GM23338 (cell line): Measurements from ENCODE around the gene WSB2. TPM values are rescaled to one million over a fixed set of nuclear protein-coding genes. Genes with fewer than 3 reads are reported as not detected.

ENCODE experiments used
- ATAC-seq: fragments of 200-7000 bp; cut with Tn5 transposase; 3 replicates; pipeline ENCODE4 v1.9.1; 2020
- DNase-seq: peaks from one replicate; pipeline ENCODE4 v3.0.0-alpha.2; 2015; ENCODE audit warnings: low spot score
- H2AFZ ChIP-seq: fragments of 200-600 bp; sonication (generic); 2 replicates; pipeline ENCODE4 v1.8.0; 2016; ENCODE audit warnings: antibody characterized with exemption, mild to moderate bottlenecking, moderate library complexity
- H3F3A ChIP-seq: fragments of 200-600 bp; sonication (generic); replicated peaks from 2 replicates; pipeline ENCODE4 v1.8.0; 2017; ENCODE audit warnings: antibody characterized with exemption, mixed run types, low read depth
- H3K27ac ChIP-seq: fragments of 200-600 bp; sonication (generic); 2 replicates; pipeline ENCODE4 v1.6.1; 2016; ENCODE audit warnings: low read depth
- H3K27me3 ChIP-seq: fragments of 200-600 bp; sonication (generic); 2 replicates; pipeline ENCODE4 v1.8.0; 2016; ENCODE audit warnings: mild to moderate bottlenecking, mixed run types, moderate library complexity; ENCODE audit not compliant: insufficient read depth
- H3K36me3 ChIP-seq: fragments of 200-600 bp; sonication (generic); 2 replicates; pipeline ENCODE4 v1.8.0; 2016; ENCODE audit warnings: mild to moderate bottlenecking; ENCODE audit not compliant: insufficient read depth
- H3K4me1 ChIP-seq: fragments of 200-600 bp; sonication (generic); 2 replicates; pipeline ENCODE4 v1.8.0; 2016; ENCODE audit warnings: mild to moderate bottlenecking, moderate library complexity; ENCODE audit not compliant: insufficient read depth
- H3K4me2 ChIP-seq: fragments of 200-600 bp; sonication (generic); 2 replicates; pipeline ENCODE4 v1.7.1; 2017; ENCODE audit warnings: mixed run types
- H3K4me3 ChIP-seq: fragments of 200-600 bp; sonication (generic); 2 replicates; pipeline ENCODE4 v1.6.1; 2016; ENCODE audit warnings: mixed run types
- H3K79me2 ChIP-seq: fragments of 200-600 bp; sonication (generic); replicated peaks from 2 replicates; pipeline ENCODE4 v1.8.0; 2017; ENCODE audit warnings: mild to moderate bottlenecking; ENCODE audit not compliant: insufficient read depth
- H3K9me2 ChIP-seq: fragments of 200-600 bp; sonication (generic); 2 replicates; pipeline ENCODE4 v1.8.0; 2017; ENCODE audit not compliant: insufficient read depth
- H4K20me1 ChIP-seq: fragments of 200-600 bp; sonication (generic); replicated peaks from 2 replicates; pipeline ENCODE4 v1.8.0; 2017; ENCODE audit warnings: mild to moderate bottlenecking; ENCODE audit not compliant: insufficient read depth
- H3K27ac Mint-ChIP-seq: 2 replicates; pipeline ENCODE4 v1.8.0; 2020; ENCODE audit warnings: inconsistent platforms, mild to moderate bottlenecking, moderate library complexity, mixed read lengths
- H3K27me3 Mint-ChIP-seq: 3 replicates; pipeline ENCODE4 v1.8.0; 2022; ENCODE audit warnings: low read depth, mild to moderate bottlenecking, moderate library complexity, mixed read lengths, inconsistent platforms; ENCODE audit not compliant: insufficient read depth, poor library complexity
- H3K36me3 Mint-ChIP-seq: 3 replicates; pipeline ENCODE4 v1.8.0; 2021; ENCODE audit warnings: low read depth, mild to moderate bottlenecking, inconsistent platforms, moderate library complexity, mixed read lengths
- H3K4me1 Mint-ChIP-seq: 3 replicates; pipeline ENCODE4 v1.8.0; 2020; ENCODE audit warnings: mild to moderate bottlenecking, inconsistent platforms, mixed read lengths
- H3K4me3 Mint-ChIP-seq: 3 replicates; pipeline ENCODE4 v1.8.0; 2021; ENCODE audit warnings: moderate library complexity, mild to moderate bottlenecking, inconsistent platforms, mixed read lengths
- H3K9me3 Mint-ChIP-seq: 3 replicates; pipeline ENCODE4 v1.8.0; 2020; ENCODE audit warnings: moderate library complexity, mild to moderate bottlenecking, inconsistent platforms, mixed read lengths
- CREB1 ChIP-seq: fragments of 250-450 bp; sonication (Bioruptor Pico); IDR thresholded peaks from 2 replicates; pipeline ENCODE4 v1.5.0; 2020; ENCODE audit warnings: low read depth, mild to moderate bottlenecking, moderate library complexity
- EZH2 ChIP-seq: fragments of 200-600 bp; sonication (generic); IDR thresholded peaks from one replicate; pipeline ENCODE4 v1.8.0; 2017; ENCODE audit warnings: antibody characterized with exemption, mild to moderate bottlenecking, low read depth; ENCODE audit not compliant: unreplicated experiment
- EZH2phosphoT487 ChIP-seq: fragments of 200-600 bp; sonication (generic); IDR thresholded peaks from one replicate; pipeline ENCODE4 v1.8.1; 2018; ENCODE audit warnings: antibody characterized with exemption; ENCODE audit not compliant: unreplicated experiment
- JUNB ChIP-seq: IDR thresholded peaks from one replicate; pipeline ENCODE4 v1.6.1; 2016; ENCODE audit warnings: antibody characterized with exemption; ENCODE audit not compliant: unreplicated experiment
- NANOG ChIP-seq: IDR thresholded peaks from 2 replicates; pipeline ENCODE4 v1.6.1; 2016; ENCODE audit warnings: antibody characterized with exemption, borderline replicate concordance
- POLR2AphosphoS5 ChIP-seq: IDR thresholded peaks from 2 replicates; pipeline ENCODE4 v1.6.1; 2016; ENCODE audit warnings: antibody characterized with exemption, low read depth
- STAT1 ChIP-seq: IDR thresholded peaks from one replicate; pipeline ENCODE4 v1.6.1; 2016; ENCODE audit warnings: antibody characterized with exemption; ENCODE audit not compliant: unreplicated experiment
- ZNF114 ChIP-seq: fragments of 250-450 bp; sonication (Bioruptor Pico); IDR thresholded peaks from 2 replicates; pipeline ENCODE4 v1.5.0; 2020; ENCODE audit warnings: mild to moderate bottlenecking, moderate library complexity
- ZNF331 ChIP-seq: fragments of 250-450 bp; sonication (Bioruptor Pico); IDR thresholded peaks from 2 replicates; pipeline ENCODE4 v1.5.0; 2020; ENCODE audit warnings: low read depth, mild to moderate bottlenecking, moderate library complexity
- polyA plus RNA-seq: library from polyadenylated mRNA; unstranded; fragments of >200 nt; fragmentation: Nextera tagmentation; extraction: Ambion mirVana; gene quantifications from 2 replicates; pipeline ENCODE4 v1.2.1, GENCODE V29; 2016
- total RNA-seq: library from RNA; depleted of rRNA; stranded (reverse); fragments of >200 nt; shearing (Covaris generic); gene quantifications from 2 replicates; pipeline ENCODE4 v1.2.3, GENCODE V29; 2014
- TF ChIP-seq, protein P1 (sequence below), 2 experiments: fragments of 200-600 bp in 1 of 2; sonication (generic) in 1 of 2; conservative IDR thresholded peaks; 2 replicates each; pipeline versions ENCODE4 v1.5.1 to v1.6.1; 2016 to 2017; ENCODE audit warnings: antibody characterized with exemption in 2 of 2, low read depth in 2 of 2, mild to moderate bottlenecking in 2 of 2, moderate library complexity in 1 of 2
- TF ChIP-seq, protein P2 (sequence below): IDR thresholded peaks from one replicate; pipeline ENCODE4 v1.6.1; 2018; ENCODE audit warnings: antibody characterized with exemption; ENCODE audit not compliant: unreplicated experiment
- TF ChIP-seq, protein P3 (sequence below): IDR thresholded peaks from 2 replicates; pipeline ENCODE4 v1.6.1; 2016; ENCODE audit warnings: antibody characterized with exemption

Gene WSB2
- total and polyA plus RNA-seq, 2 experiments from 2014 or later: 36.6 to 60.8 TPM

DNA sequence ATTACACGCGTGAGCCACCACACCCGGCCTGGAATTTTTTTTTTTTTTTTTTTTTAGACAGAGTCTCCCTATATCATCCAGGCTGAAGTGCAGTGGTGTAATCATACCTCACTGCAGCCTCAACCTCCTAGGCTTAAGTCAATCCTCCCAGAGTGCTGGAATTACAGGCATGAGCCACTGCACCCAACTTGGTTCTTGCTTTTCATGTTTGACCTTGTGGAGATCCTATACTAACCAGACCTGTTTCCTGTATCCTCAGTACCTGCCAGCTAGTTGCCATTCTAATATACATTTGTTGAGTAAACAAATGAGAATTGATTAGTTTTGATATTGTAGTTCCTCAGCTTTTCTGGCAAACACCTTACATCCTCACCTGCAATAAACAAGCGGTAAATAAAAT, 46.0 kb upstream of the WSB2 start:
- Histone ChIP-seq H3K9me2 (no peaks in the 10 kb centered on the region), H3K36me3 (peaks cover under 1% of the 10 kb centered on the region; the same call in 1 of the 2 replicates), H3K4me2 (peak overlapping the region; percentile 36; the same call in 1 of the 2 replicates), H4K20me1 (no peaks in the 10 kb centered on the region; the same call in 1 of the 2 replicates), H2AFZ (no peak overlapping the region; the same call in 1 of the 2 replicates), H3K27ac (peak overlapping the region; percentile 78), H3K4me1 (peaks cover 26% of the 10 kb centered on the region), H3K79me2 (peaks cover 28% of the 10 kb centered on the region), H3F3A (peaks cover 14% of the 10 kb centered on the region), H3K4me3 (no peak overlapping the region), H3K27me3 (no peaks in the 10 kb centered on the region)
- peaks cover 2% of the 10 kb centered on the region for H3K27me3 Mint-ChIP-seq
- no peaks in the 10 kb centered on the region for H3K9me3 Mint-ChIP-seq
- H3K4me1 Mint-ChIP-seq: peaks cover 13% of the 10 kb centered on the region
- peaks cover 3% of the 10 kb centered on the region; the same call in 1 of the 3 replicates for H3K36me3 Mint-ChIP-seq
- no peak overlapping the region for H3K4me3 Mint-ChIP-seq
- ATAC-seq (no peak), DNase-seq (no peak)
- TF ChIP-seq EZH2phosphoT487: no peak
- no peak for TF ChIP-seq ZNF114 (CRISPR knock-in tag)
- TF ChIP-seq JUNB: no peak
- TF ChIP-seq EZH2: no peak
- no peak overlapping the region; the same call in 1 of the 2 replicates for H3K27ac Mint-ChIP-seq

DNA sequence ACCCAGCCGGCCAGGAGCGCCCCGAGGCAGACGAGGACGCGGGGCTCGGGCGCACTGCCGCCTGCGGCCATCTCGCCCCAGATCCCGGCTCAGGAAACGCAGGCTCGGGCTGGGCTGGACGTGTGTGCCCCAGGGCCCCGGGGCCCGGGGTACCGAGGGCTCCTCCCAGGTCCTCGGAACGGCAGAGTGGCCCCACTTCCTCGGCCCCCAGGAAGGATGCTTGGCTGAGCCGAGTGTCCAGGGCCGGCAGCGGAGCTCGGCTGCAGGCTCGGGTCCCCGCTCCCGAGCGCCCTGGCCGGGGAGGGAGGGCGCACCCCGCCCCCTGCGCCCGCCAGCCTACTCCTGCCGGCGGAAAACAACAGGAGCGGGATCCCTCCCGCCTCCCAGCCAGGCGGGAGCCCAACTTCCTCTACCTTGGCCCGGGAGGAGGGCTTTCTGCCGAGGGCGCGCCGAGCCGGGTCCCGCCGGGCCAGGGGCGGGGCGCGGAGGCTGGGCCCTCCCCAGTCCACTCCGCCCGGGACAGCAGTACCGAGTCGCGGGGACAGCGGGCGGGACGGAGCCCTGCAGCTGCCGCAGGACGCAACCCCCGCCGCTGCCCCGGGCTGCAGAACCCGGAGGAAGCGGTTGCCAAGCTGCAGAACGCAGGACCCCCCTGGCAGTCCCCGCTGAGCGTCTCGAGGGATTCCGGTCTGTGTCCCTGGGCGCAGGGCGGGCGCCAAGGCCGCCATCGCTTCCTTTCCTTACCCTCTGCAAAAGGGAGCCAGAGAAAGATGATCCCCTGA, 42.8 kb upstream of the WSB2 start, which contains the start of gene VSIG10:
VSIG10 (minus strand) TSS at position 411 of the 782 bp plus-strand sequence; CDS start at position 71, 340 bp downstream.
- peaks cover 21% of the 10 kb centered on the region for H3K36me3 Mint-ChIP-seq
- peaks cover 19% of the 10 kb centered on the region for H3K4me1 Mint-ChIP-seq
- peak; percentile 85 for DNase-seq
- peaks cover 14% of the 10 kb centered on the region for H3F3A ChIP-seq
- TF ChIP-seq, protein P1, sequence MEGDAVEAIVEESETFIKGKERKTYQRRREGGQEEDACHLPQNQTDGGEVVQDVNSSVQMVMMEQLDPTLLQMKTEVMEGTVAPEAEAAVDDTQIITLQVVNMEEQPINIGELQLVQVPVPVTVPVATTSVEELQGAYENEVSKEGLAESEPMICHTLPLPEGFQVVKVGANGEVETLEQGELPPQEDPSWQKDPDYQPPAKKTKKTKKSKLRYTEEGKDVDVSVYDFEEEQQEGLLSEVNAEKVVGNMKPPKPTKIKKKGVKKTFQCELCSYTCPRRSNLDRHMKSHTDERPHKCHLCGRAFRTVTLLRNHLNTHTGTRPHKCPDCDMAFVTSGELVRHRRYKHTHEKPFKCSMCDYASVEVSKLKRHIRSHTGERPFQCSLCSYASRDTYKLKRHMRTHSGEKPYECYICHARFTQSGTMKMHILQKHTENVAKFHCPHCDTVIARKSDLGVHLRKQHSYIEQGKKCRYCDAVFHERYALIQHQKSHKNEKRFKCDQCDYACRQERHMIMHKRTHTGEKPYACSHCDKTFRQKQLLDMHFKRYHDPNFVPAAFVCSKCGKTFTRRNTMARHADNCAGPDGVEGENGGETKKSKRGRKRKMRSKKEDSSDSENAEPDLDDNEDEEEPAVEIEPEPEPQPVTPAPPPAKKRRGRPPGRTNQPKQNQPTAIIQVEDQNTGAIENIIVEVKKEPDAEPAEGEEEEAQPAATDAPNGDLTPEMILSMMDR (conservative IDR thresholded peaks at IDR 0.05; ENCODE audit: low read depth in 2 of 2): no peak
- TF ChIP-seq CREB1 (CRISPR knock-in tag): no peak
- TF ChIP-seq, protein P2, sequence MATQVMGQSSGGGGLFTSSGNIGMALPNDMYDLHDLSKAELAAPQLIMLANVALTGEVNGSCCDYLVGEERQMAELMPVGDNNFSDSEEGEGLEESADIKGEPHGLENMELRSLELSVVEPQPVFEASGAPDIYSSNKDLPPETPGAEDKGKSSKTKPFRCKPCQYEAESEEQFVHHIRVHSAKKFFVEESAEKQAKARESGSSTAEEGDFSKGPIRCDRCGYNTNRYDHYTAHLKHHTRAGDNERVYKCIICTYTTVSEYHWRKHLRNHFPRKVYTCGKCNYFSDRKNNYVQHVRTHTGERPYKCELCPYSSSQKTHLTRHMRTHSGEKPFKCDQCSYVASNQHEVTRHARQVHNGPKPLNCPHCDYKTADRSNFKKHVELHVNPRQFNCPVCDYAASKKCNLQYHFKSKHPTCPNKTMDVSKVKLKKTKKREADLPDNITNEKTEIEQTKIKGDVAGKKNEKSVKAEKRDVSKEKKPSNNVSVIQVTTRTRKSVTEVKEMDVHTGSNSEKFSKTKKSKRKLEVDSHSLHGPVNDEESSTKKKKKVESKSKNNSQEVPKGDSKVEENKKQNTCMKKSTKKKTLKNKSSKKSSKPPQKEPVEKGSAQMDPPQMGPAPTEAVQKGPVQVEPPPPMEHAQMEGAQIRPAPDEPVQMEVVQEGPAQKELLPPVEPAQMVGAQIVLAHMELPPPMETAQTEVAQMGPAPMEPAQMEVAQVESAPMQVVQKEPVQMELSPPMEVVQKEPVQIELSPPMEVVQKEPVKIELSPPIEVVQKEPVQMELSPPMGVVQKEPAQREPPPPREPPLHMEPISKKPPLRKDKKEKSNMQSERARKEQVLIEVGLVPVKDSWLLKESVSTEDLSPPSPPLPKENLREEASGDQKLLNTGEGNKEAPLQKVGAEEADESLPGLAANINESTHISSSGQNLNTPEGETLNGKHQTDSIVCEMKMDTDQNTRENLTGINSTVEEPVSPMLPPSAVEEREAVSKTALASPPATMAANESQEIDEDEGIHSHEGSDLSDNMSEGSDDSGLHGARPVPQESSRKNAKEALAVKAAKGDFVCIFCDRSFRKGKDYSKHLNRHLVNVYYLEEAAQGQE: peak; percentile 14
- TF ChIP-seq, protein P3, sequence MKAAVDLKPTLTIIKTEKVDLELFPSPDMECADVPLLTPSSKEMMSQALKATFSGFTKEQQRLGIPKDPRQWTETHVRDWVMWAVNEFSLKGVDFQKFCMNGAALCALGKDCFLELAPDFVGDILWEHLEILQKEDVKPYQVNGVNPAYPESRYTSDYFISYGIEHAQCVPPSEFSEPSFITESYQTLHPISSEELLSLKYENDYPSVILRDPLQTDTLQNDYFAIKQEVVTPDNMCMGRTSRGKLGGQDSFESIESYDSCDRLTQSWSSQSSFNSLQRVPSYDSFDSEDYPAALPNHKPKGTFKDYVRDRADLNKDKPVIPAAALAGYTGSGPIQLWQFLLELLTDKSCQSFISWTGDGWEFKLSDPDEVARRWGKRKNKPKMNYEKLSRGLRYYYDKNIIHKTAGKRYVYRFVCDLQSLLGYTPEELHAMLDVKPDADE: no peak; the same call in 1 of the 2 replicates
- no peak for TF ChIP-seq ZNF331 (CRISPR knock-in tag)
- TF ChIP-seq POLR2AphosphoS5: peak; percentile 72
- TF ChIP-seq JUNB: no peak
- no peak for TF ChIP-seq NANOG
- TF ChIP-seq EZH2: no peak
- no peak for TF ChIP-seq ZNF114 (CRISPR knock-in tag)
- no peak for TF ChIP-seq STAT1
- peak within 1 kb of the TSS; percentile 92 for H3K27ac Mint-ChIP-seq
- H4K20me1 ChIP-seq: no peaks in the 10 kb centered on the region; the same call in none of the 2 replicates
- H2AFZ ChIP-seq: peak within 1 kb of the TSS; percentile 67; the same call in 1 of the 2 replicates
- H3K4me3 ChIP-seq: peak within 1 kb of the TSS; percentile 93
- no peaks in the 10 kb centered on the region for H3K27me3 Mint-ChIP-seq
- H3K27me3 ChIP-seq: no peaks in the 10 kb centered on the region
- peaks cover 15% of the 10 kb centered on the region for H3K36me3 ChIP-seq
- H3K79me2 ChIP-seq: peaks cover 60% of the 10 kb centered on the region
- peak within 1 kb of the TSS; percentile 95 for H3K27ac ChIP-seq
- H3K9me3 Mint-ChIP-seq: no peaks in the 10 kb centered on the region
- H3K9me2 ChIP-seq: no peaks in the 10 kb centered on the region
- peak within 1 kb of the TSS; percentile 98 for H3K4me2 ChIP-seq
- peak within 1 kb of the TSS; percentile 96 for H3K4me3 Mint-ChIP-seq
- ATAC-seq: peak; percentile 82
- peaks cover 31% of the 10 kb centered on the region for H3K4me1 ChIP-seq
